Measurements from ENCODE around the gene IFFO2. TPM values are rescaled to one million over a fixed set of nuclear protein-coding genes. Genes with fewer than 3 reads are reported as not detected.

IFFO2 gene
- polyA plus RNA-seq, 1 of the 3 experiments (the other 2 are of a cell fraction), result 10.5 TPM

GRCh38 chr1:18937539-18937938 lies 18.9 kb downstream of the IFFO2 start:
- Histone ChIP-seq H3K9me3 (no peaks in the 10 kb centered on the region), H3K79me2 (ENCODE audit: insufficient read depth) (peaks cover 73% of the 10 kb centered on the region), H3K4me1 (ENCODE audit: control insufficient read depth in 1 of 2, insufficient read depth in 2 of 2, low read depth in 1 of 2, low read length in 1 of 2) (peaks cover 20 to 39% of the 10 kb centered on the region in 2 experiments; a peak in 2 of 4 replicates), H3F3A (replicated peaks; ENCODE audit: insufficient read depth) (peaks cover 3% of the 10 kb centered on the region), H3K4me2 (no peak overlapping the region), H3K4me3 (ENCODE audit: low read depth in 2 of 2, low read length in 1 of 2) (no peak overlapping the region), H4K20me1 (ENCODE audit: insufficient read depth) (no peaks in the 10 kb centered on the region), H3K27ac (ENCODE audit: low read depth in 2 of 2, low read length in 1 of 2) (no peak overlapping the region), H3K9me2 (no peaks in the 10 kb centered on the region), H3K27me3 (ENCODE audit: insufficient read depth) (no peaks in the 10 kb centered on the region), H3K9ac (no peak overlapping the region), H2AFZ (ENCODE audit: low read depth) (no peak overlapping the region), H3K36me3 (replicated peaks in 1 of 2; ENCODE audit: control insufficient read depth in 1 of 2, insufficient read depth in 2 of 2, low read length in 1 of 2) (no peaks in the 10 kb centered on the region)
- no peak for DNase-seq
- TF ChIP-seq EZH2phosphoT487 (IDR thresholded peaks at IDR 0.05; ENCODE audit: borderline replicate concordance, low read depth) (no peak), TEAD4 (IDR thresholded peaks at IDR 0.05; ENCODE audit: borderline replicate concordance, insufficient read depth) (no peak), JUND (IDR thresholded peaks at IDR 0.05) (no peak)
- ChIA-PET POLR2A (no interaction called here), CTCF (interaction anchor here (1.0 to 3.5 kb wide), 3 partner anchors 17 to 356 kb away, joined by 3 to 12 read pairs (median 6); no protein-coding TSS in a partner anchor)
- WGBS (ENCODE audit: low lambda C conversion rate), result 60% methylated on average over 1 of the region's 8 CpGs

GRCh38 chr1:18936814-18937481 lies 19.5 kb downstream of the IFFO2 start:
- Histone ChIP-seq H3F3A (replicated peaks; ENCODE audit: insufficient read depth) (peaks cover under 1% of the 10 kb centered on the region), H3K4me2 (no peak overlapping the region), H3K27me3 (ENCODE audit: insufficient read depth) (no peaks in the 10 kb centered on the region), H3K4me1 (ENCODE audit: control insufficient read depth in 1 of 2, insufficient read depth in 2 of 2, low read depth in 1 of 2, low read length in 1 of 2) (peaks cover 18 to 33% of the 10 kb centered on the region in 2 experiments; a peak in 2 of 4 replicates), H3K27ac (ENCODE audit: low read depth in 2 of 2, low read length in 1 of 2) (no peak overlapping the region), H3K9ac (no peak overlapping the region), H3K36me3 (replicated peaks in 1 of 2; ENCODE audit: control insufficient read depth in 1 of 2, insufficient read depth in 2 of 2, low read length in 1 of 2) (no peaks in the 10 kb centered on the region), H3K9me2 (no peaks in the 10 kb centered on the region), H3K4me3 (ENCODE audit: low read depth in 2 of 2, low read length in 1 of 2) (no peak overlapping the region), H3K79me2 (ENCODE audit: insufficient read depth) (peaks cover 70% of the 10 kb centered on the region), H3K9me3 (no peaks in the 10 kb centered on the region), H4K20me1 (ENCODE audit: insufficient read depth) (no peaks in the 10 kb centered on the region), H2AFZ (ENCODE audit: low read depth) (no peak overlapping the region)
- 83% methylated on average over 9 of the region's 11 CpGs for whole genome bisulfite sequencing (ENCODE audit: low lambda C conversion rate)
- CTCF ChIA-PET, result interaction anchor here (1.0 to 3.5 kb wide), 3 partner anchors 18 to 355 kb away, joined by 3 to 12 read pairs (median 6); no protein-coding TSS in a partner anchor
- no peak for DNase-seq
- POLR2A ChIA-PET, result interaction anchor here (0.8 kb wide), 1 partner anchor 19 kb away, joined by 4 read pairs; the partner anchor contains the start of gene IFFO2
- no peak for TF ChIP-seq TAF1 (IDR thresholded peaks at IDR 0.05; ENCODE audit: borderline replicate concordance, low read depth, low read length)
- TF ChIP-seq TCF12 (IDR thresholded peaks at IDR 0.05), result no peak
- no peak for TF ChIP-seq NFIC (IDR thresholded peaks at IDR 0.05; ENCODE audit: borderline replicate concordance)
- no peak for TF ChIP-seq FOSL2 (IDR thresholded peaks at IDR 0.05; ENCODE audit: borderline replicate concordance, low read depth)
- TF ChIP-seq GABPA (IDR thresholded peaks at IDR 0.05; ENCODE audit: low read depth), result no peak
- no peak for TF ChIP-seq MEF2A (IDR thresholded peaks at IDR 0.05; ENCODE audit: borderline replicate concordance, low read depth)
- TF ChIP-seq IRF3 (IDR thresholded peaks at IDR 0.05; ENCODE audit: low read depth, low read length), result no peak
- no peak for TF ChIP-seq YY1 (IDR thresholded peaks at IDR 0.05; ENCODE audit: low read depth)
- no peak for TF ChIP-seq CTCF (IDR thresholded peaks at IDR 0.05)
- no peak for TF ChIP-seq USF2 (IDR thresholded peaks at IDR 0.05; ENCODE audit: borderline replicate concordance, low read depth, low read length)
- TF ChIP-seq JUND (IDR thresholded peaks at IDR 0.05), result no peak
- TF ChIP-seq POLR2AphosphoS5 (IDR thresholded peaks at IDR 0.05; ENCODE audit: low read depth, low read length), result no peak
- TF ChIP-seq NRF1 (IDR thresholded peaks at IDR 0.05; ENCODE audit: low read depth, low read length), result no peak
- TF ChIP-seq FOXM1 (IDR thresholded peaks at IDR 0.05; ENCODE audit: low read depth), result no peak
- no peak for TF ChIP-seq EZH2phosphoT487 (IDR thresholded peaks at IDR 0.05; ENCODE audit: borderline replicate concordance, low read depth)
- no peak for TF ChIP-seq RCOR1 (IDR thresholded peaks at IDR 0.05; ENCODE audit: low read length)
- no peak for TF ChIP-seq PBX3 (IDR thresholded peaks at IDR 0.05)
- TF ChIP-seq ZBTB33 (IDR thresholded peaks at IDR 0.05; ENCODE audit: borderline replicate concordance, low read depth), result no peak

Data from SK-N-SH (cell line).